ENCODE results near the gene GIGYF2.

DNA sequence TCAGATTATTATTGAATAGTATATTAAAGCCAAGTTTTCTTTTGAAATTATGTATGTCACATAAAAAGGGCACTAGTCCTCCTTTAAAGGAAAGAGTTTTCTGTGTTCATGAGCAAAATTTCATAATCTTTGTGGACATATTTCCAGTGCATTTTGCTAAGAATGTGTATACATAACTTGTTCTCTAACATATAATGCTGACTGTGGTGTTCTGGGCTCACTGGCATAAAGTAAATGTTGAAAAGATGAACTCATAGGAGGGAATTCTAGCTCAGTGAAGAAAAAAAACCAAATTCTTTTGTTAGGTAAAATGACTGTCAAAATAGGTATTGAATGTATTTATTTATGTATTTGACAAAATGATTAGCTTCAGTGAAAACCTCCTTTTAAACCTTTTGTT lies 73.1 kb downstream of the GIGYF2 start:
- no peak for TF ChIP-seq YY1 (IDR thresholded peaks at IDR 0.05; ENCODE audit: insufficient read depth, insufficient read length)
- TF ChIP-seq ZNF274 (IDR thresholded peaks at IDR 0.05; ENCODE audit: low read depth, low read length), result no peak
- TF ChIP-seq SUZ12 (IDR thresholded peaks at IDR 0.05; ENCODE audit: extremely low read depth, insufficient read depth, insufficient read length), result no peak
